CD4-positive, CD25-positive, alpha-beta regulatory T cell (primary cell): ENCODE results near the gene RUNX2. TPM values are rescaled to one million over a fixed set of nuclear protein-coding genes. Genes with fewer than 3 reads are reported as not detected.

Experiments used
- ATAC-seq, 2 donors: fragments of 150-1000 bp; cut with Tn5 transposase; one replicate each; pipeline ENCODE4 v1.10.0; 2021; ENCODE audit warnings: low read depth in 2 of 2, moderate number of reproducible peaks in 2 of 2, moderate library complexity in 1 of 2
- DNase-seq, 3 donors: peaks; one replicate each; pipeline versions ENCODE4 v3.0.0 to v3.0.0-alpha.2; 2012 to 2022; ENCODE audit warnings: mixed read lengths in 1 of 3
- H3K27ac ChIP-seq: one replicate; pipeline ENCODE4 v1.7.0; 2013; ENCODE audit warnings: mild to moderate bottlenecking, low read length; ENCODE audit not compliant: insufficient read depth, poor library complexity, severe bottlenecking
- H3K27me3 ChIP-seq: one replicate; pipeline ENCODE4 v1.7.0; 2013; ENCODE audit warnings: low read length; ENCODE audit not compliant: control insufficient read depth, insufficient read depth
- H3K36me3 ChIP-seq: one replicate; pipeline ENCODE4 v1.7.0; 2013; ENCODE audit warnings: mild to moderate bottlenecking, low read length, moderate library complexity; ENCODE audit not compliant: control insufficient read depth, insufficient read depth
- H3K4me1 ChIP-seq: 2 replicates; pipeline ENCODE4 v1.7.0; 2013; ENCODE audit warnings: mild to moderate bottlenecking, low read length; ENCODE audit not compliant: insufficient read depth, control insufficient read depth, poor library complexity, severe bottlenecking
- H3K4me3 ChIP-seq: one replicate; pipeline ENCODE4 v1.7.0; 2013; ENCODE audit warnings: low read depth, mild to moderate bottlenecking, low read length, moderate library complexity
- H3K9me3 ChIP-seq, 2 experiments: 1 replicate in 1 of 2; 2 replicates in 1 of 2; pipeline ENCODE4 v1.7.0; 2013; ENCODE audit warnings: low read length in 2 of 2, mild to moderate bottlenecking in 1 of 2, moderate library complexity in 1 of 2; ENCODE audit not compliant: control insufficient read depth in 2 of 2
- H3K27ac Mint-ChIP-seq, 3 donors: one replicate each; pipeline ENCODE4 v1.8.0; 2020 to 2022; ENCODE audit warnings: mild to moderate bottlenecking in 3 of 3, mixed read lengths in 3 of 3, moderate library complexity in 2 of 3
- H3K27me3 Mint-ChIP-seq: one replicate; pipeline ENCODE4 v1.8.0; 2022; ENCODE audit warnings: mild to moderate bottlenecking, mixed read lengths
- H3K36me3 Mint-ChIP-seq: one replicate; pipeline ENCODE4 v1.8.0; 2020; ENCODE audit warnings: mixed read lengths
- H3K4me1 Mint-ChIP-seq, 4 donors: one replicate each; pipeline ENCODE4 v1.8.0; 2020 to 2022; ENCODE audit warnings: mixed read lengths in 4 of 4, mild to moderate bottlenecking in 1 of 4
- H3K4me3 Mint-ChIP-seq, 4 donors: one replicate each; pipeline ENCODE4 v1.8.0; 2020 to 2022; ENCODE audit warnings: mild to moderate bottlenecking in 4 of 4, mixed read lengths in 4 of 4, moderate library complexity in 3 of 4
- H3K9me3 Mint-ChIP-seq, 7 donors: one replicate each; pipeline ENCODE4 v1.8.0; 2020 to 2022; ENCODE audit warnings: mixed read lengths in 7 of 7, mild to moderate bottlenecking in 3 of 7, moderate library complexity in 2 of 7
- polyA plus RNA-seq, 4 donors: library from polyadenylated mRNA; unstranded; fragments of 300-500 nt; fragmentation: Illumina TruSeq; gene quantifications; one replicate each; pipeline ENCODE4 v1.2.3, GENCODE V29; 2021
- total RNA-seq: library from RNA; stranded (reverse); gene quantifications from one replicate; pipeline ENCODE4 v1.2.3, GENCODE V29; 2022

RUNX2 gene
- total and polyA plus RNA-seq, 5 donors from 2014 or later = 5.3 to 30.0 (median 5.5) TPM

DNA sequence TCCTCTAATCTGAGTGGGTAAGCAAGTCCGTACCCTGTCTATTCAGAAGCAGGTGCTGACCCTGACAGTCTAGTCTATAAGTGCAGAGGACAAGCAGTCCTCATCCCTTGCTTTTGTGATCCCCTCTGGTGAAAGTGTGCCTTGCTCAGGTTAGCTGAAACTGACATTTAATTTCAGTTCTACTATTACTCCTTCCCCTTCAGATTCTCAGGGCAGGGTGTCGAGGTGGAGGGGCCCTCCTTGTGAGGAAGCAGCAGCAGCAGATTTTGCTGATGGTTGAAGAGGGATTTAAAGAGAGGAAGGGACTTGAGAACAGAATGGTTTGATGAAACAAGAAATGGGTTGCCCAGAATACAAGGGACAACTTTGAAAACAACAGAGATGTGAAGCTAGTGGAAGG, 378.2 kb downstream of the RUNX2 start:
- Histone ChIP-seq H3K4me1 (peaks cover 11% of the 10 kb centered on the region), H3K4me3 (no peak overlapping the region), H3K27ac (no peak overlapping the region), H3K9me3 (no peaks in the 10 kb centered on the region), H3K36me3 (no peaks in the 10 kb centered on the region), H3K27me3 (no peaks in the 10 kb centered on the region)
- ATAC-seq = no peak
- Mint-ChIP-seq H3K27me3 (peaks cover 5% of the 10 kb centered on the region), H3K27ac (no peak overlapping the region), H3K9me3 (no peaks in the 10 kb centered on the region), H3K4me3 (no peak overlapping the region), H3K4me1 (peaks cover 0 to 17% (median 9%) of the 10 kb centered on the region in 4 donors), H3K36me3 (no peaks in the 10 kb centered on the region)
- peak in 1 of 3 donors; percentile 15 for DNase-seq

- no peaks in the 10 kb centered on the region for H3K36me3 Mint-ChIP-seq
- H3K27ac Mint-ChIP-seq = no peak overlapping the region
- Histone ChIP-seq H3K4me3 (no peak overlapping the region), H3K27ac (no peak overlapping the region), H3K36me3 (no peaks in the 10 kb centered on the region), H3K27me3 (no peaks in the 10 kb centered on the region), H3K9me3 (no peaks in the 10 kb centered on the region), H3K4me1 (peaks cover 11% of the 10 kb centered on the region)
- no peak overlapping the region for H3K4me3 Mint-ChIP-seq
- ATAC-seq (no peak), DNase-seq (no peak)
- peaks cover 5% of the 10 kb centered on the region for H3K27me3 Mint-ChIP-seq
- peaks cover 0 to 17% (median 9%) of the 10 kb centered on the region in 4 donors for H3K4me1 Mint-ChIP-seq
- H3K9me3 Mint-ChIP-seq = no peaks in the 10 kb centered on the region
Observed at GRCh38 chr6:45707176-45707575, 379.0 kb downstream of the RUNX2 start.

- H3K27me3 ChIP-seq = no peaks in the 10 kb centered on the region
- H3K27ac Mint-ChIP-seq = peak overlapping the region in 1 of 3 donors; percentile 60
- H3K4me3 ChIP-seq = no peak overlapping the region
- no peaks in the 10 kb centered on the region for H3K9me3 ChIP-seq
- no peaks in the 10 kb centered on the region for H3K36me3 ChIP-seq
- no peak overlapping the region for H3K4me3 Mint-ChIP-seq
- no peaks in the 10 kb centered on the region for H3K9me3 Mint-ChIP-seq
- H3K4me1 Mint-ChIP-seq = peaks cover 0 to 27% (median 17%) of the 10 kb centered on the region in 4 donors
- H3K27ac ChIP-seq = no peak overlapping the region
- no peaks in the 10 kb centered on the region for H3K36me3 Mint-ChIP-seq
- DNase-seq (peak in 1 of 3 donors; percentile 60), ATAC-seq (peak in 1 of 2 donors; percentile 23)
- peaks cover 15% of the 10 kb centered on the region for H3K4me1 ChIP-seq
- peaks cover under 1% of the 10 kb centered on the region for H3K27me3 Mint-ChIP-seq
Observed at GRCh38 chr6:45709781-45710220, 381.7 kb downstream of the RUNX2 start.

- Histone ChIP-seq H3K27me3 (no peaks in the 10 kb centered on the region), H3K36me3 (no peaks in the 10 kb centered on the region), H3K9me3 (no peaks in the 10 kb centered on the region), H3K27ac (no peak overlapping the region), H3K4me3 (no peak overlapping the region), H3K4me1 (peaks cover 15% of the 10 kb centered on the region)
- peak overlapping the region; percentile 38 to 60 (median 42) for H3K27ac Mint-ChIP-seq
- H3K27me3 Mint-ChIP-seq = no peaks in the 10 kb centered on the region
- H3K9me3 Mint-ChIP-seq = no peaks in the 10 kb centered on the region
- no peaks in the 10 kb centered on the region for H3K36me3 Mint-ChIP-seq
- H3K4me1 Mint-ChIP-seq = peaks cover 0 to 29% (median 21%) of the 10 kb centered on the region in 4 donors
- peak overlapping the region in 1 of 4 donors; percentile 11 for H3K4me3 Mint-ChIP-seq
- DNase-seq = peak in 2 of 3 donors; percentile 3 to 67
- ATAC-seq = peak; percentile 33 to 36
Observed at GRCh38 chr6:45710304-45710821, 382.2 kb downstream of the RUNX2 start.

- Mint-ChIP-seq H3K36me3 (no peaks in the 10 kb centered on the region), H3K27ac (no peak overlapping the region), H3K4me3 (no peak overlapping the region), H3K27me3 (no peaks in the 10 kb centered on the region), H3K9me3 (no peaks in the 10 kb centered on the region), H3K4me1 (peaks cover 0 to 29% (median 21%) of the 10 kb centered on the region in 4 donors)
- Histone ChIP-seq H3K36me3 (no peaks in the 10 kb centered on the region), H3K27me3 (no peaks in the 10 kb centered on the region), H3K4me1 (peaks cover 15% of the 10 kb centered on the region), H3K9me3 (no peaks in the 10 kb centered on the region), H3K4me3 (no peak overlapping the region), H3K27ac (no peak overlapping the region)
- ATAC-seq = no peak
- DNase-seq = no peak
Observed at GRCh38 chr6:45712076-45712475, 383.9 kb downstream of the RUNX2 start.

DNA sequence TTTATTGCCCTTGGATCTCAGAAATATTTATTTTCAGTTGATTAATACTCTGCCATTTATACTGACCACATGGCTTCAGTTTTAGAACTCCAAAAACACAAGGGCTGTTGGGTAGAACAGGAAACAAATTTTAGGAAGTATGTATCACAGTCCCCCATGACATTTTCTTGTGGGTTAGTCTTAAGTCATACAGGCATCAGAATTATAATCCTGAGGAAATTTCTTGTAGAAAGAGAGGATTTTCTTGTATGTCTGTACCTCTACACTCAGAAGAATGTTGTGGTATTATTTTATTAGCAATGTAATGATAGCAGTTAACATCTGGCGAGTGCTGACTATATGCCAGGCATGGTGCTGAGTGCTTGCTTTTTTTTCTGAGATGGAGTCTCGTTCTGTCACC, 384.7 kb downstream of the RUNX2 start:
- Mint-ChIP-seq H3K27ac (no peak overlapping the region), H3K4me1 (peaks cover 0 to 29% (median 21%) of the 10 kb centered on the region in 4 donors), H3K36me3 (no peaks in the 10 kb centered on the region), H3K27me3 (no peaks in the 10 kb centered on the region), H3K9me3 (no peaks in the 10 kb centered on the region), H3K4me3 (no peak overlapping the region)
- Histone ChIP-seq H3K27ac (no peak overlapping the region), H3K27me3 (no peaks in the 10 kb centered on the region), H3K4me1 (peaks cover 15% of the 10 kb centered on the region), H3K9me3 (no peaks in the 10 kb centered on the region), H3K36me3 (no peaks in the 10 kb centered on the region), H3K4me3 (no peak overlapping the region)
- no peak for DNase-seq
- ATAC-seq = no peak

Other genes with a start within 250 kb of the RUNX2 start
- 5.7 TPM for gene SUPT3H, start 49.6 kb downstream of the RUNX2 start, total RNA-seq
- 1 to 10 TPM; 4.8 to 7.8 (median 6.1) TPM for gene SUPT3H, start 49.6 kb downstream of the RUNX2 start, polyA plus RNA-seq